DND-41 (cell line): ENCODE measurements around the gene KCTD14.
A peak's percentile ranks its signal among the peaks of the same experiment; 100 is the strongest.

ENCODE experiments used
- ATAC-seq: fragments of 200-7000 bp; cut with Tn5 transposase; 3 replicates; pipeline ENCODE4 v1.9.1; 2021; ENCODE audit warnings: low read depth; ENCODE audit not compliant: insufficient read depth
- DNase-seq: peaks from one replicate; pipeline ENCODE4 v3.0.0-alpha.2; 2020
- H2AFZ ChIP-seq: 2 replicates; pipeline ENCODE4 v1.6.0; 2012; ENCODE audit warnings: low read depth, low read length
- H3K27ac ChIP-seq: 2 replicates; pipeline ENCODE4 v1.5.1; 2012; ENCODE audit warnings: low read length, inconsistent platforms
- H3K27me3 ChIP-seq: fragments of 200-600 bp; sonication (generic); 2 replicates; pipeline ENCODE4 v1.6.0; 2012; ENCODE audit warnings: low read length, mild to moderate bottlenecking, inconsistent platforms; ENCODE audit not compliant: insufficient read depth, poor library complexity
- H3K36me3 ChIP-seq: 2 replicates; pipeline ENCODE4 v1.5.1; 2012; ENCODE audit warnings: low read length, inconsistent platforms; ENCODE audit not compliant: insufficient read depth
- H3K4me1 ChIP-seq: 2 replicates; pipeline ENCODE4 v1.5.1; 2012; ENCODE audit warnings: mild to moderate bottlenecking, low read length; ENCODE audit not compliant: insufficient read depth
- H3K4me2 ChIP-seq: 2 replicates; pipeline ENCODE4 v1.6.0; 2012; ENCODE audit warnings: mild to moderate bottlenecking, moderate library complexity, low read length, inconsistent platforms; ENCODE audit not compliant: insufficient read depth
- H3K4me3 ChIP-seq, 2 experiments: fragments of 200-600 bp in 1 of 2; shearing (Covaris generic) in 1 of 2; 2 replicates each; pipeline ENCODE4 v1.5.1; 2012 to 2016; ENCODE audit warnings: inconsistent platforms in 2 of 2, low read length in 2 of 2, mild to moderate bottlenecking in 2 of 2, low read depth in 1 of 2, moderate library complexity in 1 of 2
- H3K79me2 ChIP-seq: 2 replicates; pipeline ENCODE4 v1.6.0; 2012; ENCODE audit warnings: low read length, inconsistent platforms; ENCODE audit not compliant: insufficient read depth
- H3K9ac ChIP-seq: 2 replicates; pipeline ENCODE4 v1.6.0; 2012; ENCODE audit warnings: low read depth, mild to moderate bottlenecking, inconsistent platforms, low read length, moderate library complexity
- H3K9me3 ChIP-seq: 2 replicates; pipeline ENCODE4 v1.5.1; 2012; ENCODE audit warnings: low read length, moderate library complexity, mild to moderate bottlenecking, inconsistent platforms; ENCODE audit not compliant: insufficient read depth, severe bottlenecking
- H4K20me1 ChIP-seq: 2 replicates; pipeline ENCODE4 v1.6.0; 2012; ENCODE audit warnings: low read length; ENCODE audit not compliant: insufficient read depth
- EZH2 ChIP-seq: IDR thresholded peaks from 3 replicates; pipeline ENCODE4 v1.6.1; 2012; ENCODE audit warnings: borderline replicate concordance, low read depth, mild to moderate bottlenecking, moderate library complexity, low read length, inconsistent platforms; ENCODE audit not compliant: severe bottlenecking
- TF ChIP-seq, protein P1 (sequence below): IDR thresholded peaks from 2 replicates; pipeline ENCODE4 v1.5.1; 2012; ENCODE audit warnings: borderline replicate concordance, low read length, moderate library complexity, mild to moderate bottlenecking; ENCODE audit not compliant: poor library complexity, severe bottlenecking; ENCODE audit errors: extremely low read depth

KCTD14 gene

DNA sequence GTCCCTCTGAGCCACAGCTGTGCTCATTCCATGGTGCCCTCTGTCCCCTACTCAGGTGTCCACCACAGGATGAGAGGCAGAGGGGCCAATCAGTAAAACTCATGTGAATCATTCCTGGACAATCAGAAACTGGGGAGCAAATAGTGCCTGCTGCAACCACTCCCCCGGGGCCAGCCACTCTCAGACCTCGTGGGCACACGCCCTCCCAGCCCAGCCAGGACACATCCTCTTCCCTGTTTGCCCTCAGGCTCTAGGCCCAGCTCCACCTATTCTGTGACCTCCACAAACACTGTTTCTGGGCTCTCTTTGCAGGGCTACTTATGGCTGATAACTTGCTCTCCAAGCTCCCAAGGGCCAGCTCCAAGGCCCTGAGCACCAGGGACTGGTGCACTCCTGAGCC, 14.0 kb upstream of the KCTD14 start:
- ATAC-seq (no peak), DNase-seq (no peak)
- Histone ChIP-seq H3K9ac (no peak overlapping the region), H2AFZ (no peak overlapping the region), H3K4me2 (no peak overlapping the region), H4K20me1 (no peaks in the 10 kb centered on the region), H3K79me2 (no peaks in the 10 kb centered on the region), H3K9me3 (no peaks in the 10 kb centered on the region), H3K4me3 (no peak overlapping the region), H3K27me3 (no peaks in the 10 kb centered on the region), H3K27ac (no peak overlapping the region), H3K4me1 (peaks cover 10% of the 10 kb centered on the region), H3K36me3 (no peaks in the 10 kb centered on the region)
- no peak for TF ChIP-seq EZH2
- TF ChIP-seq, protein P1, sequence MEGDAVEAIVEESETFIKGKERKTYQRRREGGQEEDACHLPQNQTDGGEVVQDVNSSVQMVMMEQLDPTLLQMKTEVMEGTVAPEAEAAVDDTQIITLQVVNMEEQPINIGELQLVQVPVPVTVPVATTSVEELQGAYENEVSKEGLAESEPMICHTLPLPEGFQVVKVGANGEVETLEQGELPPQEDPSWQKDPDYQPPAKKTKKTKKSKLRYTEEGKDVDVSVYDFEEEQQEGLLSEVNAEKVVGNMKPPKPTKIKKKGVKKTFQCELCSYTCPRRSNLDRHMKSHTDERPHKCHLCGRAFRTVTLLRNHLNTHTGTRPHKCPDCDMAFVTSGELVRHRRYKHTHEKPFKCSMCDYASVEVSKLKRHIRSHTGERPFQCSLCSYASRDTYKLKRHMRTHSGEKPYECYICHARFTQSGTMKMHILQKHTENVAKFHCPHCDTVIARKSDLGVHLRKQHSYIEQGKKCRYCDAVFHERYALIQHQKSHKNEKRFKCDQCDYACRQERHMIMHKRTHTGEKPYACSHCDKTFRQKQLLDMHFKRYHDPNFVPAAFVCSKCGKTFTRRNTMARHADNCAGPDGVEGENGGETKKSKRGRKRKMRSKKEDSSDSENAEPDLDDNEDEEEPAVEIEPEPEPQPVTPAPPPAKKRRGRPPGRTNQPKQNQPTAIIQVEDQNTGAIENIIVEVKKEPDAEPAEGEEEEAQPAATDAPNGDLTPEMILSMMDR: no peak

- no peak overlapping the region for H3K4me3 ChIP-seq
- H3K4me2 ChIP-seq: no peak overlapping the region
- no peak overlapping the region for H3K27ac ChIP-seq
- H3K4me1 ChIP-seq: peaks cover 10% of the 10 kb centered on the region
- ATAC-seq: no peak
- no peak overlapping the region for H2AFZ ChIP-seq
- TF ChIP-seq, protein P1: no peak
- no peak for TF ChIP-seq EZH2
- H3K27me3 ChIP-seq: no peaks in the 10 kb centered on the region
- no peak for DNase-seq
- H3K9ac ChIP-seq: no peak overlapping the region
- no peaks in the 10 kb centered on the region for H3K79me2 ChIP-seq
- no peaks in the 10 kb centered on the region for H4K20me1 ChIP-seq
- no peaks in the 10 kb centered on the region for H3K36me3 ChIP-seq
- no peaks in the 10 kb centered on the region for H3K9me3 ChIP-seq
Measured at GRCh38 chr11:78036313-78036712, 13.2 kb upstream of the KCTD14 start.

GRCh38 chr11:78034623-78035022, 11.5 kb upstream of the KCTD14 start:
- ATAC-seq (no peak), DNase-seq (no peak)
- TF ChIP-seq EZH2: no peak
- TF ChIP-seq, protein P1: peak; percentile 8
- Histone ChIP-seq H3K79me2 (no peaks in the 10 kb centered on the region), H3K4me3 (no peak overlapping the region), H3K27ac (no peak overlapping the region), H2AFZ (no peak overlapping the region), H3K9me3 (no peaks in the 10 kb centered on the region), H3K4me1 (peaks cover 2% of the 10 kb centered on the region), H3K9ac (no peak overlapping the region), H4K20me1 (no peaks in the 10 kb centered on the region), H3K4me2 (no peak overlapping the region), H3K36me3 (no peaks in the 10 kb centered on the region), H3K27me3 (no peaks in the 10 kb centered on the region)

- DNase-seq: no peak
- Histone ChIP-seq H4K20me1 (no peaks in the 10 kb centered on the region), H3K27me3 (no peaks in the 10 kb centered on the region), H3K9me3 (no peaks in the 10 kb centered on the region), H3K79me2 (no peaks in the 10 kb centered on the region), H3K27ac (no peak overlapping the region), H3K4me2 (no peak overlapping the region), H3K4me3 (no peak overlapping the region), H2AFZ (no peak overlapping the region), H3K9ac (no peak overlapping the region), H3K4me1 (no peaks in the 10 kb centered on the region), H3K36me3 (no peaks in the 10 kb centered on the region)
- ATAC-seq: no peak
- TF ChIP-seq EZH2: no peak
- TF ChIP-seq, protein P1: no peak
Measured at GRCh38 chr11:78033040-78033439, 10.0 kb upstream of the KCTD14 start.
